WI38 (cell line): ENCODE data around the gene IL1RAPL1.

Source experiments
- H3K4me3 ChIP-seq: 2 replicates; pipeline ENCODE4 v1.5.1; 2011; ENCODE audit warnings: low read depth, mild to moderate bottlenecking, control low read depth, low read length
- CTCF ChIP-seq: IDR thresholded peaks from 2 replicates; pipeline ENCODE4 v1.5.1; 2012; ENCODE audit warnings: low read depth, mild to moderate bottlenecking, control low read depth, low read length

Gene IL1RAPL1

GRCh38 chrX:28901637-28902036 lies 314.4 kb downstream of the IL1RAPL1 start:
- H3K4me3 ChIP-seq, result no peak overlapping the region
- TF ChIP-seq CTCF, result no peak

GRCh38 chrX:28910487-28910886 lies 323.2 kb downstream of the IL1RAPL1 start:
- no peak overlapping the region for H3K4me3 ChIP-seq
- no peak for TF ChIP-seq CTCF

GRCh38 chrX:28920153-28920943 lies 333.1 kb downstream of the IL1RAPL1 start:
- no peak for TF ChIP-seq CTCF
- no peak overlapping the region for H3K4me3 ChIP-seq

GRCh38 chrX:28922106-28922505 lies 334.9 kb downstream of the IL1RAPL1 start:
- no peak for TF ChIP-seq CTCF

GRCh38 chrX:28946846-28947245 lies 359.6 kb downstream of the IL1RAPL1 start:
- no peak for TF ChIP-seq CTCF
- H3K4me3 ChIP-seq, result no peak overlapping the region

More at GRCh38 chrX:28922106-28922505, 334.9 kb downstream of the IL1RAPL1 start:
- no peak overlapping the region for H3K4me3 ChIP-seq

- H3K4me3 ChIP-seq, result no peak overlapping the region
- no peak for TF ChIP-seq CTCF
Measured at GRCh38 chrX:28960063-28960462, 372.8 kb downstream of the IL1RAPL1 start.

GRCh38 chrX:28966331-28966730 lies 379.1 kb downstream of the IL1RAPL1 start:
- TF ChIP-seq CTCF, result no peak

More at GRCh38 chrX:28966331-28966730, 379.1 kb downstream of the IL1RAPL1 start:
- H3K4me3 ChIP-seq, result peak overlapping the region; percentile 1; the same call in 1 of the 2 replicates
